A549 treated with AZD2906 at 1 μM for 4 hours (cell line): ENCODE measurements around the gene CAT. TPM values are rescaled to one million over a fixed set of nuclear protein-coding genes. Genes with fewer than 3 reads are reported as not detected.

Experiments used
- total RNA-seq: library from RNA; stranded (reverse); fragments of 200-300 nt; extraction: Qiagen RNA extraction; gene quantifications from 5 replicates; pipeline ENCODE4 v1.2.3, GENCODE V29; 2022

CAT gene
- 35.4 to 42.1 TPM (median 37.5 TPM) in 5 replicates for total RNA-seq

GRCh38 chr11:34438529-34439507, at the start of gene CAT:
TSS of gene CAT (plus strand) at chr11:34438934. CDS start at chr11:34439014, 80 bp downstream.

GRCh38 chr11:34513682-34514449, 75.1 kb downstream of the CAT start, which contains the start of gene ELF5:
TSS of gene ELF5 (minus strand) at chr11:34513794. CDS start at chr11:34505749, 8,045 bp downstream.

Other genes starting within 250 kb of the CAT start
- gene ABTB2, start 80.9 kb upstream of the CAT start, total RNA-seq = 36.2 to 45.0 TPM (median 42.4 TPM) in 5 replicates
- gene ELF5, start 74.9 kb downstream of the CAT start, total RNA-seq = not detected in 5 replicates
- 0.61 to 1.4 TPM (median 1.1 TPM) in 5 replicates for gene EHF, start 182.2 kb downstream of the CAT start, total RNA-seq